Activated CD8-positive, alpha-beta memory T cell treated with anti-CD3 and anti-CD28 coated beads for 1 hour (primary cell): Measurements from ENCODE around the gene ALPK3.
"Not testable (repeated sequence)": the region's sequence is repeated elsewhere in the genome, so short reads cannot be mapped to it uniquely, and the experiment has no call there.

ENCODE experiments used
- DNase-seq, 2 donors: peaks; one replicate each; pipeline ENCODE4 v3.0.0-alpha.2; 2020; ENCODE audit warnings: low read depth in 1 of 2; ENCODE audit errors: extremely low read depth in 1 of 2

The ALPK3 gene

GRCh38 chr15:84840741-84841429 lies 23.7 kb downstream of the ALPK3 start:
- no peak for DNase-seq

GRCh38 chr15:84842781-84843180 lies 25.6 kb downstream of the ALPK3 start:
- DNase-seq, result no peak

GRCh38 chr15:84844964-84845363 lies 27.8 kb downstream of the ALPK3 start:
- no peak for DNase-seq

- DNase-seq, result not testable (repeated sequence)
These were observed 28.5 kb downstream of the ALPK3 start for GRCh38 chr15:84845631-84846030.

- no peak for DNase-seq
These were observed 29.1 kb downstream of the ALPK3 start for GRCh38 chr15:84846269-84846668.

- no peak for DNase-seq
These were observed 30.2 kb downstream of the ALPK3 start for GRCh38 chr15:84847382-84847781.

- no peak for DNase-seq
These were observed 35.1 kb downstream of the ALPK3 start for GRCh38 chr15:84852212-84852611.

GRCh38 chr15:84855136-84855535 lies 38.0 kb downstream of the ALPK3 start:
- no peak for DNase-seq

GRCh38 chr15:84855765-84856164 lies 38.6 kb downstream of the ALPK3 start:
- DNase-seq, result no peak

GRCh38 chr15:84856731-84857417 lies 39.7 kb downstream of the ALPK3 start:
- no peak for DNase-seq

- DNase-seq, result no peak
These were observed 40.4 kb downstream of the ALPK3 start for GRCh38 chr15:84857418-84858004.

GRCh38 chr15:84858231-84858630 lies 41.1 kb downstream of the ALPK3 start:
- no peak for DNase-seq

GRCh38 chr15:84859144-84859543 lies 42.0 kb downstream of the ALPK3 start:
- DNase-seq, result no peak

GRCh38 chr15:84859651-84860050 lies 42.5 kb downstream of the ALPK3 start:
- no peak for DNase-seq

- DNase-seq, result no peak
These were observed 44.6 kb downstream of the ALPK3 start for GRCh38 chr15:84861781-84862180.

GRCh38 chr15:84862214-84862975 lies 45.2 kb downstream of the ALPK3 start:
- no peak for DNase-seq

GRCh38 chr15:84863565-84864443 lies 46.6 kb downstream of the ALPK3 start:
- DNase-seq, result no peak

GRCh38 chr15:84864444-84864795 lies 47.3 kb downstream of the ALPK3 start:
- no peak for DNase-seq

GRCh38 chr15:84865074-84865569 lies 48.0 kb downstream of the ALPK3 start:
- DNase-seq, result no peak
